ENCODE measurements around the gene CLIC3.
A peak's percentile ranks its signal among the peaks of the same experiment; 100 is the strongest.

CLIC3 gene

DNA sequence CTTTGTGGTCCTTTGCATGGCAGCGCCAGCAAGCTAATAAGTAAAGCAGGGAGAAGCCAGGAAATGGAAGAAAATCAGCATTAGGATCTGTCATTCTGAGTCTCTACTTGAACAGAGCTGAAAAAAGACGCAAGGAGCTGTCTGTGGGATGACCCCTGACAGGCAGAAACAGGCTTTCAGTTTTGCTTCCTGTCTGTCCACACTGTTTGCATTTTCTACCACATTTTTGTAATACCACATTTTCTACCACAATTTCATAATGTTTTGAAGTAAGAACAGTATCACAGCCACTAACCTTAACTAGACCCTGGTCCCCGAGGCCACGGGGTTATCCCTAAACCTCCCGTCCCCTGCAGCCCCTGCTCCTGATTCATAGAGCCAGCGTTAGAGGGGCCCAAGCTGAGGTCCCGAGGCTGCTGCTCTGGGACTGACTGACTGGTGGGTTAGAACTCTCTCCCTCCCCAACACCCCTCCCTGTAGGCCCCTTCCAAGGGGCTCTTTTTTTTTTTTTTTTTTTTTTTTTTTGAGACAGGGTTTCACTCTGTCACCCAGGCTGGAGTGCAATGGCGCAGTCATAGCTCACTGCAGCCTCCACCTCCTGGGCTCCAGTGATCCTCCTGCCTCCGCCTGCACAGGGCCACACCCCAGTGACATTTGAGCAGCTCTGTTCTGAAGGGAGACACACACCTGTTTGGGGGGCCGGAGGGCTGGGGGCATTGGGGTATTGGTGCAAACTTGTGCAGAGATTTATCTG is 4.0 kb upstream of the CLIC3 start:
- no peak for DNase-seq (ENCODE audit: low read depth in 2 of 2)

DNA sequence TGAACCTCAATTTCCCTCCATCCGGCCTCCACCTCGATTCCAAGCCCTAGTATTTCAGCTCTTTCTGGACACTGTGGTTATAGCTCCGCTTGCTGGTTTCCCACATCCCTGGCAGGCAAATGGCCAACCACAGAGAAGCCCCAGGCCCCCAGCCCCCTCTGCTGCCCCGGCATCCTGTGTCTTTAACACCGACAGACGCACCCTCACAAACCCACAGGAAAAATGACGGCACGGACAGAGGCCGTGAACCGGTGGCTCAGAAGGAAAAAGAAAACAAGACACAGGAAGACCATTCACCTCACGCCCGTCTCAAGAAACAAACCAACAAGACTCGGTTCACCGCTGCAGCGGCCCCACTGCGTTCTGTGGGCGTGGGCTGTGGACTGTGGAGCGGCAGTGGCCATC is 1.5 kb upstream of the CLIC3 start:
- DNase-seq (ENCODE audit: low read depth in 2 of 2) = no peak

GRCh38 chr9:136997371-136997770 is 1.0 kb upstream of the CLIC3 start:
- no peak for DNase-seq (ENCODE audit: low read depth in 2 of 2)

GRCh38 chr9:136995772-136996311 is 526 bp downstream of the CLIC3 start:
- no peak for DNase-seq (ENCODE audit: low read depth in 2 of 2)

DNA sequence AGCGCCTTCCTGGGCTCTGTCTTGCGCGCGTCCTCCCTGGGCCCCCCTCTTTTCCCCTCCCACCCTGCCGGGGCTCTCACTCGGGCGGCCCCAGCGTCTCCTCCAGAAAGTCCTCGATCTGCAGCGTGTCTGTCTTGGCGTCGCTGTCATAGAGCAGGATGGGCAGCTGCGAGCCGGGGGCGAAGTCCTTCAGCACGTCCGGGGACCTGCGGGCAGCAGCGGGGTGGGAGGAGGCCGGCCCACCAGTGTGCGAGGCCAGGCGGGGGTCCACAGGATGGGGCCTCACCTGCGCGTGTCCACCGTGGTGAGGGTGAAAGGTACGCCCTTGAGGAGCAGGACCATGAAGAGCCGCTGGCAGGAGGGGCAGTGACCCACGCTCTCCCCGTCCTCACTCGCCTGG is 1.0 kb downstream of the CLIC3 start:
- DNase-seq (ENCODE audit: low read depth in 2 of 2) = no peak

DNA sequence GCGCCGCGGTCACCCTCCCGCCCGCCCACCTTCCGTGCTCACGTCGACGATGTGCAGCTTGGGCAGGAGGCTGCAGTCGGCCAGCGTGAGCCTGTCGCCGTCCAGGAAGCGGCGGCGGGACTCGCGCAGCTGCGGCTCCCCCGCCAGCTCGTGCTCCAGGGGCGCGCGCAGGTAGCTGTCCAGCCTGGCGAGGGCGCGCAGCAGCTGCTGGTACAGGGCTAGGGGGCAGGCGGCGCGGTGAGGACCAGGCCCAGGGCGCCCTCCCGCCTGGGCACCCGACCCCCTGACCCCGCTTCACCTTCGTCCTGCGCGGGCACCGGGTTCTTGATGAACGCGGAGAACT is 1.5 kb downstream of the CLIC3 start:
- no peak for DNase-seq (ENCODE audit: low read depth in 2 of 2)

DNA sequence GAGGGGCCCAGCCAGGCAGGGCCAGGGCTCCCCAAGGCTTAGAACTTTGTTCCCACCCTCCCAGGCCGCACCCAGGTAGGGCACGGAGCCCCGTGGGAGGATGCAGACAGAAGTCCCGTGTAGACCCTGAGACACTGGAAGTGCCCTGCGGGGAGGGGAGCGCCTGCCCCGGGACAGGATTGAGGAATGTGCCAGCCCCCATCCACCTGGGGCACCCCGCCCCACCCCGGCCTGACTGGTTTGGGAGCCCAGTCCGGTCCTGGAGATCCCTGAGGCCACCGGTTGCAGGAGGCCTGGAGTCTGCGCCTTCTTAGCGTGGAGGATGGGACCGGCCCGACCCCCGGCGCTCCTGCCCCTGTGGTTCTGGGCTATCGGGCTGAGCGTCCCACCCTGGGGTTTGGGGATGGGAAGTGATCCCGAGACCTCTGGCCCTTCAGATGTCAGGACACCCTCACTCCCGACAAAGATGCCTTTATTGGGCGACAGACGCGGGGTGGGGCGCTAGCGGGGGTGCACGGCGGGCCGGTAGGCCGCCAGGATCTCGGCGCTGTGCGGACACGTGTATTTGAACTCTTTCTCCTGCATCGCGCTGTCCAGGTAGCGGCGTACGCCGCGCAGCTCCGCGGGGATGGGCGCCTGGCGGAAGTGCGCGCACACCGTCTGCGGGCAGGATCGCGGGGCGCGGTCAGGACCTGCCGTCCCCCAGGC is 2.0 kb downstream of the CLIC3 start:
- DNase-seq (ENCODE audit: low read depth in 2 of 2) = no peak

DNA sequence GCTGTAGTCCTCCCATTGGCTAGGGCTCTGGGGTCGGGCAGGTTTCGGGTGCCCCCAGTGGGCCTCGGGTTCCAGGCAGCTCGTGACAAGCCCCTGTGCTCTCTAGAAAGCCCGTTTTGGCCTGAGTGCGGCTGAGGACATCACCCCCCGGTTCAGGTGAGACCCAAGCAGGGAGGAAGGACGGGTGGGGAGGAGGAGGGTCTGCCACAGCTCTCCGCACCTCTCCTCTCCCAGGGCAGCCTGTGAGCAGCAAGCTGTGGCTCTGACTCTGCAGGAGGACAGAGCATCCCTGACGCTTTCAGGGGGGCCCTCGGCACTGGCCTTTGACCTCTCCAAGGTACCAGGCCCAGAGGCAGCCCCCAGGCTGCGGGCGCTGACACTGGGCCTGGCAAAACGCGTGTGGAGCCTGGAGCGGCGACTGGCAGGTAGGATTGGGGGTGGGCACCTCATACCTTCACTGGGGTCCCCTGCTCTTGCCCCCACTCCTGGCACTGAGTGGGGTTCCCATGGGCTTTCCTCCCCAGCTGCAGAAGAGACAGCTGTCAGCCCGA is 3.5 kb downstream of the CLIC3 start:
- no peak for DNase-seq (ENCODE audit: low read depth in 2 of 2)

- DNase-seq (ENCODE audit: low read depth in 2 of 2) = peak; percentile 90 to 96
Measured at GRCh38 chr9:136991993-136992818, 4.2 kb downstream of the CLIC3 start, which contains the start of gene PAXX. Gene PAXX (plus strand): TSS chr9:136992422. CDS start chr9:136992444, 22 bp downstream.

DNA sequence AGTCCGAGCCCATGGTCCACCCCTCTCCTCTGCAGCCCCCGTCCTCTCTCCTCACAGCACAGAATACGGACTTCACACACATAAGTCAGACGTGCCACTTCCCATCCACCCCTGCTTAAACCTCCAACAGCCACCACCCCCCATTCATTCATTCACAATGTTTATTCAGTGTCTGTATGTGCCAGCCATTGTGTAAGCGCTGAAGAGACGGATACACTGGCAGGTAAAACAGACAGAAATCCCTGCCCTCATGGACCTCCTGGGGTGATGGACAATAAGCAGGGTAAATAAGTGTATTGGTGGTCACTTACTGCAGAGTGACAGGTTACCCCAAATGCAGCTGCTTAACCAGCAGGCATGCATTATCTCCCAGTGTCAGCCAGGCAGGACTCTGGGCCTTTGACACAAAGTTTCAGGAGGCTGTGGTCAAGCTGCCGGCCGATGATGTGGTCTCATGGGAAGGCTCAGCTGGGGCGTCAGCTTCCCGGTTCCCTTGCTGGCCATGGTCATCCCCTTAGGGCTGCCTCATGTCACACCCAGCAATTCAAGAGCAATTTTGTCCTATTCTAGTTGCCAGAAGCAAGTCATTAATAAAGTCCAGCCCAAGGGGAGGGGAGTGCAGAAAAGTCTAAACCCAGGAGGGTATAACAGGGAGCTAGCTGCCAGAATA is 6.0 kb downstream of the CLIC3 start:
- DNase-seq (ENCODE audit: low read depth in 2 of 2) = no peak

GRCh38 chr9:136988872-136989271 is 7.5 kb downstream of the CLIC3 start:
- DNase-seq (ENCODE audit: low read depth in 2 of 2) = no peak

DNA sequence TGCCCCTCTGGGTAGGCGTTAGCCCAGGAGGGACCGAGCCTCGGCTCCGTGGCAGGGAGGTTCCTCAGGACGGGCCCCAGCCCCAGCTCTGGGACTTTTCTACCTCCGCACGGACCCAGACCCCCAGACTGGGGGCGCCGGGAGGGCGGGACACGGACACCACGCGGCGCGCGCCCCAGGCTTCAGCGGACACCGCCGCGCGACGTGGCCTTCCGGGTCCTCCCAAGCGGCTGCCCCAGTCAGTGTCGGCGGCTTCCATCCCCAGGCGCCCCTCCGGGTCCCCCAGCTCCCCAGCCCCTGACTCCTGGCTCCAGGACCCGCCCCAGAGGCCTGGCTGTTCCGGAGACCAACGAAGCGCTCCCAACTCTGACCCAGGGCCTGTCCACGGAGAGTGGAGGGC is 10.5 kb downstream of the CLIC3 start:
- no peak for DNase-seq (ENCODE audit: low read depth in 2 of 2)

DNA sequence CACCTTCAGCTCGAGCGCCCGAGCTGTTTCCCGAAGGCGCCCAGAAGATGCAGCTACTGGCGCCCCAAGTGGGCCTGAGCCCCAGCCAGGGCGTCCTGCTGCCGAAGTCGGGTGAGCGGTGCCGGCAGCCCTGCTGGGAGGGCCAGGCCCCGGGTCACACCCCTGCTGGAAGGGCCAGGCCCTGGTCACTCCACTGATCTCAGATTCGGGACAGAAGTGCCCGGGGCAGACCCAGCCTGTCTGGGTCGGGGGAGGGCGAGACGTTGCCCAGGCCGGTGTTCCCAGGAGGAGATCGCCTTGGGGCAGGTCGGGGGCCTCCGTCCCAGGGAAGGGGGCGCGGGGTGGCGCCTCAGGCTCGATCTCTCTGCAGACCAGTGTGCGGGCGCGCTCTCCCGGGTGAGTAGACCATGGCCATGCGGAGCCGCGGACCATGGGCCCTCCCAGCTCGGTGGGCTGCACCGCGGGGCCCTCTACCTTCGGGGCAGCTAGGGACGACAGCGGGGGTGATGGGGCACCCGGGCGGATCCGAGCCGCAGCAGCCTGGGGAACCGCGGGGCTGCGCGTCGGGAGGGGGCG is 11.3 kb downstream of the CLIC3 start:
- no peak for DNase-seq (ENCODE audit: low read depth in 2 of 2)

DNA sequence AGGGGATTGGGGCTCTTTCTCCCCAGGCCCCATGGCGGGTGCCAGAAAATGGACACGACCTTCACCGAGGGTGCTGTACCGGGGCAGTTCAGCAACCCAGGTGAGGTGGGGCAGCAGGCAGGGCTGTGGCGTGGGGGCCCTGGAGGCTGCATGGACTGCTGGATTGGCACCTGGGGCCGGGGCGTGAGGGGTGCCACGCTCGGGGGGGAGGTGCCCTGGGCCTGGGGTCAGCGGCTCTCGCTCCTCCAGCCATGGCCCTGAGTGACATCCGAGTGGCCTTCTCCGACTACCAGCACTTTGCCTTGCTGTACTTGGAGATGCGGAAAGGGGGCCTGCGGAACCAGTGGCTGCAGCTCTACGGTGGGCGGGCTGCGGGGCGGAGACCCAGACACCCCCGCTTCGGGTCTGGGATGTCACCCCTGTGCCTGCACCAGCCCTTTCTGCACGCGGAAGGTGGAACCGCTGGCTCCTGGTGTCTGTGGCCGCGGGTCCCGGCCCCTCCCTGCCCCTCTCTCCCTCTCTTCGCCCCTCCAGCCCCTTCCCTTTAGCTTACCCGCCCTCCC is 11.8 kb downstream of the CLIC3 start:
- DNase-seq (ENCODE audit: low read depth in 2 of 2) = no peak

DNA sequence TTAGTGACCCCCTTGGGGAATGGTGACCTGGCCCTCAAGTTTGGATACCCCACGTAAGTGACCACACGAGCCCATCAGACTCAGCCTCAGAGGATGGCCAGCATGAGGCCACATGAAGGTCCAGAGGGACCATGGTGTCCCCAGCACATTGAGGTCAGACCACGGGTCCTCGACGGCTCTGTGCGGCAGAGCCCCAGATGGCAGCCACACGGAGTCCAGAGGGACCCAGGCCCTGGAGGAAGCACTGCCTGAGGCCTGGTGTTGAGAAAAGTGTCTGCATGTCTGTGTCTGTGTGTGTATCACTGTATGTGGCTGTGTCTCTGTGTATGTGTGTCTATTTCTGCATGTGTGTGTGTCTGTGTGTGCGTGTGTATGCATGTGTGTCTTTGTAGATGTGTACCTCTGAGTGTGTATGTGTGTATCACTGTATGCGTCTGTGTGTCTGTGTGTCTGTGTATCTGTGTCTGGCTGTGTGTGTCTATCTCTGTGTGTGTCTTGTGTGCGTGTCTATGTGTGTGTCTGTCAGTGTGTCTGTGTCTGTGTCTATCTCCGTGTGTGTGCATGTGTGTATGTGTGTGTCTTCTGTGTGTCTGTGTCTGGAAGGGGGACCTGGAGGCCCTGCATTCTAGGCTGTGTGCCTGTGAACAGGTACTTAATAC is 12.6 kb downstream of the CLIC3 start:
- no peak for DNase-seq (ENCODE audit: low read depth in 2 of 2)

DNA sequence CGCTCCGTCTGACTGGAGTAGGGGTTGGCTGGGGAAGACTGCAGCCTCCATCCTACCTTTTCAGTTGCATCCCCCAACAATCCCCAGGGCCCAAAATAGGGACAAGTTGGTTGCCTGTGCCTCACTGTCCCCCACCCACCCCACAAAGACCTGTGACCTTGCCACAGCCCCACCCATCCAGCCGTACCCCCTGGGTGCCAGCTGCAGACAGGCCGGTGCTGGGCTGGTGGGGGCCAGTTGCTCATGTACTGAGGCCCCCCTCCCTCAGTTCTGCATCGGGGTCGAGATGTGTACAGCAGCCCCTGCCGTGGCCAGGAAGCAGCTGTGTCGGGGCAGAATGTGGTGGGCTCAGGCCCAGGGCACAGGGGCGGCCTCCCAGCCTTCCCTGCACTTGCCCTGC is 13.2 kb downstream of the CLIC3 start:
- DNase-seq (ENCODE audit: low read depth in 2 of 2) = no peak

DNA sequence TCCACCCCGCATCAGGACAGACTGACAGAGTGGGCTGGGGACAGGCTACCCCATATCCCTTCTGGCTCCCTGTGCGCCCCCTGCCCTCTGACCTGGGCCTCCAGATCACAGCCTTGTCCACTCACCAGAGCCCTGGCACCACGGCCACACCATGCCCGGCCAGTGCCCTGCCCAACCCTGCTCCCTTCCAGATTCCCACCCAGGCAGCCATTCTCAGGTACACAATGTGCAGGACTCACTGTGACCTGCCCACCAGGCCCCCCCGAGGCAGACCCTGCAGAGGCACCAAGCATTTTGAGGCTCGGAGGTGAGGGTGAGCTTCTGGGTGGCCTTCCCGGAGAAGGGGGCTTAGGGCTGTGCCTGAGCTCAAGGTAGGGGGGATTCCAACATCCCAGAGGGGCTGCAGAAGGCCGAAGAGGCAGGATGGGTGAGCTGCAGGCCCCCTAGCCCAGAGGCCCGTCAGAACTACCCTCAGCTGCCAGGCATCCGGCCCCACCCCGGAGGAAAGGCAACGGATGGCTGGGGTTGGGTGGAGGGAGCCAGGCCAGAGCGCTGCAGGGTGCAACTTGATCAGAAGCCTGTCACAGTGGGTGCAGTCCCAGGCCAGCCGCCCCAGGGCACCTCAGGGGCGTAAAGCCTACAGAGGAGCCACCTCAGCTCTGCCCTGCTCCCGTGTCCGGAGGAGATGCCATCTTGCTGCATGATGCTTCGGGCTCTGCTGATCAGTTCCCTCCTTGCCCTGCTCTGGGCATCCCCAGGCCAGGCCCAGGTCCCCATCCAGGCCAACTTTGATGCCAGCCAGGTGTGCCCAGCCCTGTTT is 13.9 kb downstream of the CLIC3 start, which contains the start of gene LCNL1:
Gene LCNL1 (plus strand): TSS at position 762 of the 820 bp plus-strand sequence. CDS start 594 bp downstream, outside the sequence.
- no peak for DNase-seq (ENCODE audit: low read depth in 2 of 2)

- no peak for DNase-seq (ENCODE audit: low read depth in 2 of 2)
Measured at GRCh38 chr9:136981588-136982231, 14.7 kb downstream of the CLIC3 start.

Data from stimulated activated CD4-positive, alpha-beta T cell treated with anti-CD3 and anti-CD28 coated beads, Interleukin-1b, Interleukin-23, amount 100 ng/mL, for 1 hour (primary cell).